Panc1 (cell line): ENCODE measurements around the gene NDUFA7. TPM values are rescaled to one million over a fixed set of nuclear protein-coding genes. Genes with fewer than 3 reads are reported as not detected.

Source experiments
- ATAC-seq: fragments of 200-7000 bp; cut with Tn5 transposase; 2 replicates; pipeline ENCODE4 v1.9.1; 2020; ENCODE audit warnings: mild to moderate bottlenecking, moderate library complexity
- BruUV-seq: library from RNA; stranded (reverse); fragments of 400-500 nt; replicated peaks from 2 replicates; lab custom pipeline; 2021; lab: Mats Ljungman, UMichigan
- CTCF ChIA-PET: fragments of 300-600 bp; sonication (Branson Sonifier 250); formaldehyde crosslinking; loops from one replicate; lab custom pipeline; 2022; ENCODE audit warnings: antibody characterized with exemption; lab: Charles Lee
- POLR2A ChIA-PET: fragments of 300-600 bp; sonication (Branson Sonifier 250); formaldehyde crosslinking; loops from one replicate; lab custom pipeline; 2022; ENCODE audit warnings: antibody characterized with exemption; lab: Charles Lee
- DNase-seq: peaks from one replicate; pipeline ENCODE4 v3.0.0-alpha.2; 2010; ENCODE audit warnings: low read depth, low spot score
- H3K27ac ChIP-seq: 2 replicates; pipeline ENCODE4 v1.5.1; 2011; ENCODE audit warnings: mild to moderate bottlenecking, low read length, inconsistent platforms
- H3K27me3 ChIP-seq: fragments of 200-500 bp; sonication (Bioruptor generic); 2 replicates; pipeline ENCODE4 v1.6.0; 2014; ENCODE audit warnings: low read length, inconsistent platforms; ENCODE audit not compliant: control insufficient read depth, insufficient read depth
- H3K36me3 ChIP-seq: fragments of 200-500 bp; sonication (Bioruptor generic); 2 replicates; pipeline ENCODE4 v1.5.1; 2014; ENCODE audit warnings: inconsistent platforms, mild to moderate bottlenecking, low read length, moderate library complexity; ENCODE audit not compliant: control insufficient read depth, insufficient read depth
- H3K4me1 ChIP-seq: 2 replicates; pipeline ENCODE4 v1.5.1; 2011; ENCODE audit warnings: inconsistent platforms, mild to moderate bottlenecking, low read length, moderate library complexity; ENCODE audit not compliant: control insufficient read depth, insufficient read depth
- H3K4me3 ChIP-seq, 2 experiments: 2 replicates each; pipeline ENCODE4 v1.5.1; 2011 to 2012; ENCODE audit warnings: low read depth in 2 of 2, low read length in 2 of 2, mild to moderate bottlenecking in 2 of 2, inconsistent platforms in 1 of 2, moderate library complexity in 1 of 2
- H3K9me3 ChIP-seq: fragments of 200-500 bp; sonication (Bioruptor generic); 2 replicates; pipeline ENCODE4 v1.5.1; 2014; ENCODE audit warnings: low read depth, mild to moderate bottlenecking, inconsistent platforms, low read length, moderate library complexity; ENCODE audit not compliant: control insufficient read depth, insufficient read depth
- POLR2AphosphoS5 ChIP-seq: IDR thresholded peaks from 2 replicates; pipeline ENCODE4 v1.6.1; 2012; ENCODE audit warnings: mild to moderate bottlenecking, low read depth, low read length, moderate library complexity
- REST ChIP-seq, 2 experiments: IDR thresholded peaks; 2 replicates each; pipeline ENCODE4 v1.6.1; 2011 to 2012; ENCODE audit warnings: low read depth in 2 of 2, control low read depth in 1 of 2, low read length in 1 of 2, mild to moderate bottlenecking in 1 of 2, moderate library complexity in 1 of 2; ENCODE audit not compliant: insufficient read depth in 1 of 2
- SIN3A ChIP-seq: IDR thresholded peaks from 2 replicates; pipeline ENCODE4 v1.6.1; 2012; ENCODE audit warnings: low read depth, mild to moderate bottlenecking, low read length, moderate library complexity, borderline replicate concordance; ENCODE audit not compliant: insufficient read depth
- in situ Hi-C: cut with HindIII; loops from 2 replicates; pipeline ENCODE4 v1.10.0; 2016; ENCODE audit warnings: low sequenced_read_pairs, low pct_unique_long_range_greater_than_20kb
- intact Hi-C: fragments of 100-400 bp; cut with micrococcal nuclease; formaldehyde crosslinking; loops from one replicate; pipeline ENCODE4 v1.10.0; 2022; ENCODE audit not compliant: unreplicated experiment
- total RNA-seq: library from RNA; stranded (reverse); gene quantifications from one replicate; pipeline ENCODE4 v1.2.1, GENCODE V29; 2021; ENCODE audit not compliant: unreplicated experiment
- TF ChIP-seq, protein P1 (sequence below): fragments of 450-650 bp; IDR thresholded peaks from 2 replicates; pipeline ENCODE4 v1.5.1; 2017; ENCODE audit warnings: mild to moderate bottlenecking

NDUFA7 gene
- total RNA-seq, 1 experiment from 2014 or later = 36.8 TPM

GRCh38 chr19:8335343-8336071, 14.3 kb upstream of the NDUFA7 start:
- no TSS peak for BruUV-seq
- H3K36me3 ChIP-seq = no peaks in the 10 kb centered on the region
- ATAC-seq (peak; percentile 73), DNase-seq (no peak)
- in situ Hi-C loops = no loop called here
- H3K4me1 ChIP-seq = no peaks in the 10 kb centered on the region
- intact Hi-C loops = no loop called here
- H3K9me3 ChIP-seq = no peaks in the 10 kb centered on the region
- TF ChIP-seq REST (IDR thresholded peaks at IDR 0.05; ENCODE audit: insufficient read depth in 1 of 2, low read depth in 2 of 2, low read length in 1 of 2) = no peak
- TF ChIP-seq, protein P1, sequence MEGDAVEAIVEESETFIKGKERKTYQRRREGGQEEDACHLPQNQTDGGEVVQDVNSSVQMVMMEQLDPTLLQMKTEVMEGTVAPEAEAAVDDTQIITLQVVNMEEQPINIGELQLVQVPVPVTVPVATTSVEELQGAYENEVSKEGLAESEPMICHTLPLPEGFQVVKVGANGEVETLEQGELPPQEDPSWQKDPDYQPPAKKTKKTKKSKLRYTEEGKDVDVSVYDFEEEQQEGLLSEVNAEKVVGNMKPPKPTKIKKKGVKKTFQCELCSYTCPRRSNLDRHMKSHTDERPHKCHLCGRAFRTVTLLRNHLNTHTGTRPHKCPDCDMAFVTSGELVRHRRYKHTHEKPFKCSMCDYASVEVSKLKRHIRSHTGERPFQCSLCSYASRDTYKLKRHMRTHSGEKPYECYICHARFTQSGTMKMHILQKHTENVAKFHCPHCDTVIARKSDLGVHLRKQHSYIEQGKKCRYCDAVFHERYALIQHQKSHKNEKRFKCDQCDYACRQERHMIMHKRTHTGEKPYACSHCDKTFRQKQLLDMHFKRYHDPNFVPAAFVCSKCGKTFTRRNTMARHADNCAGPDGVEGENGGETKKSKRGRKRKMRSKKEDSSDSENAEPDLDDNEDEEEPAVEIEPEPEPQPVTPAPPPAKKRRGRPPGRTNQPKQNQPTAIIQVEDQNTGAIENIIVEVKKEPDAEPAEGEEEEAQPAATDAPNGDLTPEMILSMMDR = peak; percentile 62; the same call in 1 of the 2 replicates
- no peak for TF ChIP-seq POLR2AphosphoS5
- H3K4me3 ChIP-seq = peak overlapping the region in 1 of 2 experiments; percentile 31; a peak in 3 of 4 replicates
- POLR2A ChIA-PET = interaction anchor here (0.5 kb wide), 1 partner anchor 160 kb away, joined by 3 read pairs; no protein-coding TSS in a partner anchor
- no peaks in the 10 kb centered on the region; the same call in 1 of the 2 replicates for H3K27me3 ChIP-seq
- CTCF ChIA-PET = interaction anchor here (0.7 kb wide), 1 partner anchor 31 kb away, joined by 4 read pairs; no protein-coding TSS in a partner anchor
- no peak overlapping the region for H3K27ac ChIP-seq

GRCh38 chr19:8334458-8335342, 13.5 kb upstream of the NDUFA7 start:
- Histone ChIP-seq H3K27ac (no peak overlapping the region), H3K36me3 (no peaks in the 10 kb centered on the region), H3K4me3 (peak overlapping the region in 1 of 2 experiments; percentile 31; a peak in 3 of 4 replicates), H3K27me3 (no peaks in the 10 kb centered on the region; the same call in 1 of the 2 replicates), H3K9me3 (no peaks in the 10 kb centered on the region), H3K4me1 (no peaks in the 10 kb centered on the region)
- CTCF ChIA-PET = interaction anchor here (0.5 to 0.7 kb wide), 2 partner anchors 22 to 30 kb away, joined by 3 to 4 read pairs; no protein-coding TSS in a partner anchor
- ATAC-seq (peak; percentile 91), DNase-seq (no peak)
- TF ChIP-seq POLR2AphosphoS5 = no peak
- TF ChIP-seq SIN3A = no peak
- TF ChIP-seq, protein P1 = no peak
- intact Hi-C loops = no loop called here
- in situ Hi-C loops = no loop called here
- BruUV-seq = no TSS peak
- POLR2A ChIA-PET = interaction anchor here (0.5 kb wide), 1 partner anchor 10 kb away, joined by 3 read pairs; no protein-coding TSS in a partner anchor
